Central memory CD4-positive, alpha-beta T cell (primary cell): ENCODE results near the gene CPAMD8.
"Not testable (repeated sequence)": the region's sequence is repeated elsewhere in the genome, so short reads cannot be mapped to it uniquely, and the experiment has no call there.

Source experiments
- DNase-seq: peaks from one replicate; pipeline ENCODE4 v3.0.0; 2022

CPAMD8 gene

DNA sequence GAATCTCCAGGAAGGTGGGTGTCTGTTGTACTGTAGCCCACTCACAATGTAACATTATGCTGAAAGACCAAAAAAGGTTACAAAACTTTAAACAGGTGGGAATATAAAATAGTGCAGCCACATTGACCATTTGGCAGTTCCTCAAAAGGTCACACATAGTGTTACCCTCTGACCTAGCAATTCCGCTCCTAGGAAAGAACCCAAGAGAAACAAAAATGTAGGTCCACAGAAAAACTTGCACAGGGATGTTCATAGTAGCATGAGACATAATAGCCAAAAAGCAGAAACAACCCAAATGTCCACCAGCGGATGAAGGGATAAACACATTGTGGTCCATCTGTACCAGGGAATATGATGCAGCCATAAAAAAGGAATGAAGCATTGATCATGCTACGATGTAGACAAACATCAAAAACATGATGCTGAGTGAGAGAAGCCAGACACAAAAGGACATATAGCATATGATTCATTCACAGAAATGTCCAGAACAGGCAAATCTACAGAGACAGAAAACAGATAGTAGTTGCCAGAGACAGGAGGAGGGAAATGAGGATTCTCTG lies 27.9 kb downstream of the CPAMD8 start:
- no peak for DNase-seq

DNA sequence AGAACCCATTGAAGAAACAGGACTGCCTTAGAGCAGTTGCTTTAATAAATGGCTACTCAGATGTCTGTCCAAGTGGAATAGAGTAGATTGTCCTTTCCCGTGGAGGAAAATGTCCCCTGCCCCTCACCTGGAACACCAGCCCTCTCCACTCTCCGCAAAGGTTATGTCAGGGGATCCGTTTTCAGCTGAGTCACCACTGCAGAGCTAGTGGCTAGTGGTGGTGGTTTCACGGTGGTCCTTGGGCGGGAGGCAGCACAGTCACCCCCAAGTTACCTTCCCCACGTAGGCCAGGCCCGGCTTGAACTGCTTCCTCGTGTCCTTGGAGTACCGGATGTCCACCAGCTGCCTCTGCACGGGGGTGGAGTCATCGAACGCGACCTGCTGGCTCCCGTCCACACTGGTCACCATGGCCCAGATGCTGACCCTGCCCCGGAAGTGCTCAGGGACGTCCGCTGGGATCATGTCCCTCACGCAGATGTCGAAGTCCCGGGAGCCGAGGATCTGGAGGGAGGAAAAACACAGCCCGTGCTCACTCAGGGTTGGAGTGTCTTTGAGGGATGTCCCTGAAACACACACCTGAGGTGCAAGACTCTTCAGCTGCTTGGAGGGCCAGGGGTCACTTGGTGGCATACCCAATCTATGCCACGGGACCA lies 29.6 kb downstream of the CPAMD8 start:
- not testable (repeated sequence) for DNase-seq

DNA sequence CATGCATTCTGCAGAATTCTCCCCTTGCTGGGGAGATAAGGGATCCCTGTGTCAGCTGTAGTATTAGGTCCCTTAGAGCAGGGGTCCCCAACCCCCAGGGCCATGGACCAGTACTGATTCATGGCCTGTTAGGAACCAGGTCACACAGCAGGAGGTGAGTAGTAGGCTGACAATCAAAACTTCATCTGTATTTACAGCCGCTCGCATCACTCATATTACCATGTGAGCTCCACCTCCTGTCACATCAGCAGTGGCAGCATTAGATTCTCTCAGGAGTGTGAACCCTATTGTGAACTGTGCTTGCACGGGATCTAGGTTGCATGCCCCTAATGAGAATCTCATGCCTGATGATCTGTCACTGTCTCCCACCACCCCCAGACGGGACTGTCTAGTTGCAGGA lies 37.9 kb downstream of the CPAMD8 start:
- no peak for DNase-seq

DNA sequence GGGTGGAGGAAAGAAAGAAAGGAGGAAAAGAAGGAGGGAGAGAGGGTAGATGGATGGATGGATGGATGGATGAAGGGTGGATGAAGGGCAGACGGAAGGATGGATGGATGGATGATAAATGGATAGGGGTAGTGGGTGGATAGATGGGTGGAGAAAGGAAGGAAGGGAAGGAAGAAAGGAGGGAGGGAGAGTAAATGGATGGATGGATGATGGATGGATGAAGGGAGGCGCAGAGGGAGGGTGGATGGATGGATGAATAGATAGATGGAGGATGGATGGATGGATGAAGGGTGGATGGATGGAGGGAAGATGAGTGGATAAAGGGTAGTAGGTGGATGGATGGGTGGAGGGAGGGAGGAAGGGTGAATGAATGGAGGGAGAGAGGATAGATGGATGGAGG lies 41.2 kb downstream of the CPAMD8 start:
- DNase-seq: no peak

DNA sequence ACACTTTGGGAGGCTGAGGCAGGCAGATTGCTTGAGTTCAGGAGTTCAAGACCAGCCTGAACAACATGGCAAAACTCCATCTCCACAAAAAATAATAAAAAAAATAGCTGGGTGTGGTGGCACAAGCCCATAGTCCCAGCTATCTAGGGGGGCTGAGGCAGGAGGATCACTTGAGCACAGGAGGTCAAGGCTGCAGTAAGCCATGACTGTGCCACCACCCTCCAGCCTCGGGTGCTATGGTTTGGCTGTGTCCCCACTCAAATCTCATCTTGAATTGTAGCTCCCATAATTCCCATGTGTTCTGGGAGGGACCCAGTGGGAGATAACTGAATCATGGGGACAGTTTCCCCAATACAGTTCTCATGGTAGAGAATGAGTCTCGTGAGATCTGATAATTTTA lies 44.0 kb downstream of the CPAMD8 start:
- DNase-seq: not testable (repeated sequence)

DNA sequence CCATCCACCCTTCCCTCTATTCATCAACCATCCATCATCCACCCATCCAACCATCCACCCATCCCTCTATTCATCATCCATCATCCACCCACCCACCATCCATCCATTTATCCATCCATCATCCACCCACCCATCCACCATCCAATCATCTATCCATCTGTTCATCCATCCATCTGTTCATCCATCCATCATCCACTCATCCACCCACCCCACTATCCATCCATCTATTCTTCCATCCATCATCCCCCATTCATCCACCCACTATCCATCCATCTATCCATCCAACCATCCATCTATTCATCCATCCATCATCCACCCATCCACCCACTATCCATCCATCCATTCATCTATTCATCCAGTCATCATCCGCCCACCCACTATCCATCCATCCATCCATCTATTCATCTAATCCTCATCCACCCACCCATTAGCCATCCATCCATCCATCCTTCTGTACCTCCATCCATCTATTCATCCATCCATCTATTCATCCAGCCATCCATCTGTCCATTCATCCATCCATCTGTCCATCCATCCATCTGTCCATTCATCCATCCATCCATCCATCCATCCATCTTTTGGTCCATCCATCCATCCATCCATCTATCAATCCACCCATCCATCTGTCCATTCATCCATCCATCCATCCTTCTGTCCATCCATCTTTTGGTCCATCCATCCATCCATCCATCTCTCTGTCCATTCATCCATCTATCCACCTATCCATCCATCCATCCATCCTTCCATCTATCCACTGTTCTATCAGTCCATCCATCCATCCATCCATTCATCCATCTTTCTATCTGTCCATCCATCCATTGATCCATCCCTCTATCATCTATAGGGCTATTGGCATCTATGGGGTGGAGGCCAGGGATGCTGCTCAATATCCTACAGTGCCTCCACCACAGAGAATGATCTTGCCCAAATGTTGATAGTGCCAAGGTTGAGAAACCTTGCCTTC lies 47.5 kb downstream of the CPAMD8 start:
- DNase-seq: no peak

DNA sequence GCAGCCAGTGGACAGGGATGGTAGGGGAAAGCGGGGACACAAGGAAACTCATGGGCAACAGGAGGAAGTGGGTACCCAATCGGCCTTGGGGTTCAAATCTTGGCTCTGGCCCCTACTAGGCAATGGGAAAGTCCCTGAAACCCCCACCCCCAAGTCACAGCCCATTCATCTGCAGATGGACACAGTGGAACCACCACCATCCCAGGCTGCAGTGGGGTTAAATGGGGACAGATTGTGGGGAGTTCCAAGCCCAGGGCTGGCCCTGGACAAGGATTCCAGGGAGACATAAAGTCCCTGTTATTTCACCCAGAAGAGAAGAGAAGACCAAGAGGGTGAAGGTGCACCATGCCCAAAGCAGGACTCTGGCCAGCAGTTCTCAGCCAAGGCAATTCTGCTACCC lies 48.5 kb downstream of the CPAMD8 start:
- no peak for DNase-seq

DNA sequence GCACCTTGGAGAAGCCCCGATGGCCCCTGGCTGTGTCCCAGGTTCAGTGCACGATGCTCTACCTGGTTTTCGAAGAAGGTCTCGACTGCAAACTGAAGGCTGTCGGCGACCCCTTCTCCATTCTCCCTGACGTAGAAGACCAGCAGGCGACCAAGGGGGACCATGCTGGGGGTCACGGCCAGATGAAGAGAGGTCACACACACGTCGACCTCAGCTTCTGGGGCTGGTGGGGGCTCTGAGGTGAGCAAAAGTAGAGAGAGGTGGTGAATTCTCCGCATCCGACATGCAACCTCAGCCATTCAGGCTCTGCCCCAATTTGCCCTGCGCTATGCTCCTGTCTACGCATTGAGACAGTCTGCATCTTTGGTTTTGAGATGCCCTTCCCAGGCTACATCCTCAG lies 49.3 kb downstream of the CPAMD8 start:
- DNase-seq: no peak

DNA sequence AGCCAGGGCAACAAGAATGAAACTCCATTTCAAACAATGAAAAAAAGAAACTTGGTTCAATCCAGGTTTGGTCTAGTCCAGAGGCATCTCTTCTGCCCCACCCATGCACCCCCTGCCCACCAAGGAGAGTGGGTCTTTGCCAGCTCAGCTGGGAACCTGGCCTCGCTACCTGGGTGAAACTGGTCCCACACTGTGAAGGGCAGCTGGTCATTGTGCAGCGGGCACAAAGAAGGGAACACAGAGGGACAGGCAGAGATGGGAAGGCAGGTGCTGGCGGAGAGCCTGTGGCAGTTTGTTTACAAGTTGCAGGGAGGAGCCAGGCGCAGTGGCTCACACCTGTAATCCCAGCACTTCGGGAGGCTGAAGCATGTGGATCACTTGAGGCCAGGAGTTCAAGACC lies 50.2 kb downstream of the CPAMD8 start:
- DNase-seq: no peak

DNA sequence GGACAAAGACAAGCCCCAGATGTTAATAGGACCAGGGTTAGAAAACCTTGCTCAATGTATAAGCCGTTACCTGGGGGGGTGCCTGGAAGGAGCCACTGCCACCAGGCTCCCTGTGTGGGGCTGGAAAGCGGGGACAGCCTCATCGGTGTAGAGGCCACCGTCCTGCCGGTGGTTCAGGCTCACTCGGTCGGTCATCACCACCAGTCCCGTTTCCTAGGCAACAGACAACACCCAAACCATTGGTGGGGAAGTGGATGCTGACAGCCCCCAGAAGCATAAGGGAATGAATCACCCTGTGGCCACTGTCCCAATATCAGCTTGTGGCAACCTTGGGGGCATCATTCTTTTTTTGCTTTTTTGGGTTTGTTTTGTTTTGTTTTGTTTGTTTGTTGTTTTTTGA lies 55.8 kb downstream of the CPAMD8 start:
- no peak for DNase-seq

DNA sequence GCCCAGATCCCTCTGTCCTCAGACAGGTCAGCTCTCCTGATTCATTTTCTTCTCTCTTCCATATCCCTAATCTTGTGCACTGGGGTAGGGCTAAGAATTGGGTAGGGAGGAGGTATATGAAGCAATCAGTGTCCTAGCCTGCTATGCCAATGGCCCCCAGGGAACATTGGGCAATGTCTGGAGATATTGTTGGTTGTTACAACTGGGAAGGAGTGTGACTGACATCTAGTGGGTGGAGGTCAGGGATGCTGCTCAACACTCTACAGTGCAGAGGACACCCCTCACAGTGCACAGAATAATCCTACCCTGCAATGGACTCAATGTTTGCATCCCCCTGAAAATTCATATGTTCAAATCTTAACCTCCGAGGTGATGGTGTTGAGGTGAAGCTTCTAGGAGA lies 57.5 kb downstream of the CPAMD8 start:
- no peak for DNase-seq

DNA sequence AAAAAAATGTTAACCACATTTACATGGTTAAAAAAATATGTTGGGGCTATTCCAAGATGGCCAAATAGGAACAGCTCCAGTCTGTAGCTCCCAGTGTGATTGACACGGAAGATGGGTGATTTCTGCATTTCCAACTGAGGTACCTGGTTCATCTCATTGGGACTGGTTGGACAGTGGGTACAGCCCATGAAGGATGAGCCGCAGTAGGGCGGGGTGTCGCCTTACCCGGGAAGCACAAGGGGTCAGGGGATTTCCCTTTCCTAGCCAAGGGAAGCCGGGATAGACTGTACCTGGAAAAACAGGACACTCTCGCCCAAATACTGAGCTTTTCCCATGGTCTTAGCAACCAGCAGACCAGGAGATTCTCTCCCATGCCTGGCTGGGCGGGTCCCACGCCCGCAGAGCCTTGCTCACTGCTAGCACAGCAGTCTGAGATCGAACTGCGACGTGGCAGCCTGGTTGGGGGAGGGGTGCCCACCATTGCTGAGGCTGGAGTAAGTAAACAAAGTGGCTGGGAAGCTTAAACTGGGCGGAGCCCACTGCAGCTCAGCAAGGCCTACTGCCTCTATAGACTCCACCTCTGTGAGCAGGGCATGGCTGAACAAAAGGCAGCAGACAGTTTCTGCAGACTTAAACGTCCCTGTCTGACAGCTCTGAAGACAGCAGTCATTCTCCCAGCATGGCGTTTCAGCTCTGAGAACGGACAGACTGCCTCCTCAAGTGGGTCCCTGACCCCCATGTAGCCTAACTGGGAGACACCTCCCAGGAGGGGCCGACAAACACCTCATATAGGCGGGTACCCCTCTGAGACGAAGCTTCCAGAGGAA lies 65.4 kb downstream of the CPAMD8 start:
- not testable (repeated sequence) for DNase-seq

DNA sequence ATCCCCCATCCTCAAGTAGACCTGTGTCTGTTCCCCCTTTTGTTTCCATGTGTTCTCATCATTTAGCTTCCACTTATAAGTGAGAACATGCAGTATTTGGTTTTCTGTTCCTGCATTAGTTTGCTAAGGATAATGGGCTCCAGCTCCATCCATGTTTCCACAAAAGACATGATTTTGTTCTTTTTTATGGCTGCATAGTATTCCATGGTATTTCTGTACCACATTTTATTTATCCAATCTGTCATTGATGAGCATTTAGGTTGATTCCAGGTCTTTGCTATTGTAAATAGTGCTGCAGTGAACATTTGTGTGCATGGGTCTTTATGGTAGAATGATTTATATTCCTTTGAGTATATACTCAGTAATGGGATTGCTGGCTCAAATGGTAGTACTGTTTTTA lies 68.3 kb downstream of the CPAMD8 start:
- DNase-seq: not testable (repeated sequence)

DNA sequence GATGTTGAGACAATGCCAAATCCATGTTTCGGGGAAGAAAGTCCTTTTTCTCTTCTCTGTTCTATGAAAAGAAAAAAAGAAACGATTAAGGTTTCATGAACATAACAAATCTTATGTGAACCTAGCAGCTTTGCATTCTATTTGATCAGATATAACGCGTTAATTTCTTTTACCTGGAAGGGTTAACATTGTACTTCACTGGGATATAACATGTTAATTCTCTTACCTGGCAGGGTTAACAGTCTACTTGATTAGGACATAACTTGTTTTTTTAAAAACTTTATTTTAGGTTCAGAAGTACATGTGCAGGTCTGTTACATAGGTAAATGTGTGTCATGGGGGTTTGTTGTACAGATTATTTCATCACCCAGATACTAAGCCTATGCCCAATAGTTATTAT lies 68.8 kb downstream of the CPAMD8 start:
- DNase-seq: no peak

DNA sequence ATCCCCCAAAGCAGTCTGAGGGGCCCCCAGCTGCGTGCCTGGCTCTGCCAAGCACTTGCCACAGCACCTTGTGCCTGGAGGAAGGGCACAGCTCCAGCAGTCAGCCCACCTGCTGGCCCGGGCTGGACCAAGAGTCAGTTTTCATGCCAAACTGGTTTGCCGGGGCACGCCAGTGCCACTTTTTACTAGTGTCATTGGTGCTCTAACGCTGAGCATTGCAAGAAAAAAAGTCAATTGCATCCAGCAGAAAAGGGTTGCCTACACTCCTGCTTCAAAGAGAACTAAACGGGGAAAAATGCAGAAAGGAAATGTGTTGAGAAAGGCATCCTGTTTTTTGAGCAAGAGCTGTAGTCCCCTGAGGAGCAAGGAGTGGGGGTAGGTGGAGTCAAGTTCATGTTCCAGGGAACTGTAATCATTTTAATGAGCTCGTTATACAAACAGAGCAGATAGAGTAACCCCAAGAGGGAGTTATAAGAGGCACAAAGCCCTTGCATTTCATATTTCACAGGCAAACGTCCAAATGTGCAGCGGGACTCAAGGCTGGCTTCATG lies 69.4 kb downstream of the CPAMD8 start:
- no peak for DNase-seq

DNA sequence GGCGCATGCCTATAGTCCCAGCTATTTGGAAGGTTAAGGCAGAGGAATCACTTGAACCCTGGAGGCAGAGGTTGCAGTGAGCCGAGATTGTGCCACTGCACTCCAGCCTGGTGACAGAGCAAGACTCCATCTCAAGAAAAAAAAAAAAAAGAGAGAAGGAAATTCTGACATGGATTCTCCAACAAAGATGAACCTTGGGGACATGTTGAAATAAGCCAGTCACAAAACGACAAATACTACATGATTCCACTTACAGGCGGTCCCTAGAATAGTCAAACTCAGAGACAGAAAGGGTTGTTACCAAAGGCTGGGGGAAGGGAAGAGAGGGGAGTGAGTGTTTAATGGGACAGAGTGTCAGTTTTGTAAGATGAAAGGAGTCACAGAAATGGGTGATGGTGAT lies 71.4 kb downstream of the CPAMD8 start:
- DNase-seq: no peak

DNA sequence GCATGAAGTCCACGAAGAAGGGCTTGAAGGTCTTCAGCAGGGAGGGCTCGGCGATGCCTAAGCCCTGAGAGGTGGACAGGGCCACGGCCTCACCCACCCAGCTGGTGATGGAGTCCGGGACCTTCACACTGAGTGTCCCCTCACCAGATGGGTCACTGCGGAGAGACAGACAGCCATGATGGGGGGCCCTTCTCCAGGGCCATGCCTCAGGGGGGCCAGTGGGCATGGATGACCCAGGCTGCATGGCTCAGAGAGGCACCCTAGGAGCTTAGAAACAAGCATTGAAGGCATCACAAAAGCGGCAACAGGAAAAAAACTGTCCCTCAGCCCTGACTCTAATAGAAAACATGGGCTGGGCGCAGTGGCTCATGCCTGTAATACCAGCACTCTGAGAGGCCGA lies 74.6 kb downstream of the CPAMD8 start:
- no peak for DNase-seq

DNA sequence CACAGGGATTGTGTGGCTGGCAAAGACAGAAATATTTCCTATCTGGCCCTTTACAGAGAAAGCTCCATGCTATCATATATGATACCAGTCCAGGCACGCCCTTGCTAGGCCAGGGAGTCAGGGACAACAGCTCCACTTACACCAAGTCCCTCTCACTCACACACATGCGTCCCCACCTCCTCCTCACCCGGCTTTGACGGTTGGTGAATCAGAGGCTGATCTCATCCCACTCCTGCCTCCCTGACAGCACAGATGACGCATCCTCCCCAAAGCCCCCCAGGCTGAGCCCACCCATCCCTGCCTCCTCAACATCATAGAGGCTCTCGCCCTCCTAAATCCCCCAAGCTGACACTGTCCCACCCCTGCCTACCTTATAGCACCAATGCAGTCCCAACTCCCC lies 75.1 kb downstream of the CPAMD8 start:
- no peak for DNase-seq

DNA sequence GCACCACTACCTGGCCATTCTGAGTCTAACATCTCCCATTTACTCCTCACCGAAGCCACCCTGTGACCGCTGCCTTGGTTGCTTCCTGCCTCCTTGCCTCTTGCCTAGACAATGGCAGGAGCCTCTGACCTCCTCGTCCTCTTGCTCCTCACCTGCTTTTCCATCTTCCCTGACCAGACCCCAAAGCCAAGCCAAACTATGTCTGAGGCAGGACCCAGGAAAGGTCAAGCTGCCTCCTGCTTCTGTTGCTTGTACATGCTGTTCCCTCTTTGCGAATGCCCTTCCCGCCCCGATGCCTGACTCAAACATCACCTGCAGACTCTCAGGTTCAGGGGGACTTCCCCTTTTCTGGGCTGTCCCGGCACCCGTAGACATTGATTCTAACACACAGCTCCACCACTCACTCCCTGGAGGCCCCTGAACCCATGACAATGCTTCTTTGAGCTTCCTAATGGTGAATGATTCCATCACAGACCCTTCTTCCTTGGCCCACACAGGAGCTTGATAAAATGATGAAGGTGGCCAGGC lies 77.0 kb downstream of the CPAMD8 start:
- no peak for DNase-seq

DNA sequence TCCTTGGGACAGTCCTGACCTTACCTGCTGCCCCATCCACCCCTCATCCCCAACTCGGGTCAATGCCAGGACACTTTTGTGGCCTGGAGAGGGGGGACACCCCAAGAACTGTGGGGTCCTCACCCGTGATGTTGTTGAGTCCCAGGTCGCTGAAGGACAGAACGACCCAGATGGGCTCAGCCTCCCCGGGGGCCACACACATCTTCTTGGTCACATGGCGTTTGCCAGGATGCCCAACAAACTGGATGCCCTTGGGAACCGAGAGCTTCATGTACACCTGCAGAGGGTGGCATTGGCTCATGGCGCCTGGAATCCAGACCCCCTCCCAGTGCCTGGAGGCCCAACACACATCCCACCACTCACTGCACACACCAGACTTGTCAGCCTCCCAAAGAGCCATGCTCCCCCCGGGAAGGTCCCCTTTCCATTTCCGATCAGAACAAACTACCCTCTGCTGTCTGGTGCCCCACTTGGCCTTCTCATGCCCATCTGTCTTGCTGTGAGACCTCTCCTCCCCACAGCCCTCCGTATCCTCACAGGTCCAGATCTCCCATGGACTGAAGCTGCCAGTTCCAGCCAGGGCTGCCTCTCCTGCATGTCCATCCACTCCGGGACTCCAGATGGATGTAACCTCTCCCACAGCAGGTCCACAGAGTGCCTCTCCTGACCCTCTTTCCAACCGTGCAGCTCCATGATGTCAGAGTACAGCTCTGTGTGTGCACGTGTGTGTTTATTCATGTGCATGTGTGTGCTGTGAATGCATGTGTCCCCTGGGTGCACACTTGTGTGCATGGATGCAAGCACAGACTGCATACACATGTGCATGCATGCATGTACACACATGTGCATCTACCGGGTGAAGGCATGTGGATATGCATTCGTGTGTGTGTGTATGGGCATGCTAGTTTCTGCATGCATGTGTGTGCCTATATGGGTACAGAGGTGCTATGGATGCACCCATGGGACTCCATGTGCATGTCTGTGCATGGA lies 79.4 kb downstream of the CPAMD8 start:
- DNase-seq: no peak
